HepG2 (cell line): ENCODE data around the gene OR5M11. TPM values are rescaled to one million over a fixed set of nuclear protein-coding genes. Genes with fewer than 3 reads are reported as not detected.

Source experiments
- ATAC-seq: fragments of 200-7000 bp; cut with Tn5 transposase; 3 replicates; pipeline ENCODE4 v1.9.1; 2020; ENCODE audit warnings: mild to moderate bottlenecking, moderate library complexity
- BruUV-seq: library from RNA; stranded (reverse); fragments of 400-500 nt; replicated peaks from 2 replicates; lab custom pipeline; 2021; lab: Mats Ljungman, UMichigan
- CTCF ChIA-PET: fragments of 300-600 bp; formaldehyde crosslinking; extraction: SDS; loops from one replicate; lab custom pipeline; 2021; ENCODE audit warnings: low total read pairs, inconsistent platforms, low intra/inter-chr PET ratio; lab: Yijun Ruan, JAX
- POLR2A ChIA-PET: fragments of 350-600 bp; sonication (Branson Sonifier 250); formaldehyde crosslinking; loops from one replicate; lab custom pipeline; 2020; ENCODE audit warnings: antibody characterized with exemption, inconsistent platforms; lab: Yijun Ruan, JAX
- DNase-seq: peaks from one replicate; pipeline ENCODE4 v3.0.0-alpha.2; 2015; ENCODE audit warnings: low spot score
- FAIRE-seq: peaks from 3 replicates; lab custom pipeline; 2011; peaks lifted over from hg19 to GRCh38; lab: Jason Lieb, UNC
- H2AFZ ChIP-seq: one replicate; pipeline ENCODE4 v1.6.1; 2011; ENCODE audit warnings: low read length, inconsistent platforms
- H3K27ac ChIP-seq: fragments of 300-600 bp; 3 replicates; pipeline ENCODE4 v1.8.0; 2011; ENCODE audit warnings: mixed run types, mild to moderate bottlenecking, mixed read lengths, low read length, inconsistent platforms; ENCODE audit not compliant: insufficient read depth; ENCODE audit errors: extremely low read length
- H3K27me3 ChIP-seq, 2 experiments: fragments of 200-600 bp in 1 of 2; 2 replicates in 1 of 2; 3 replicates in 1 of 2; pipeline versions ENCODE4 v1.6.0 to v1.8.0; 2011; ENCODE audit warnings: low read length in 2 of 2, mild to moderate bottlenecking in 2 of 2, moderate library complexity in 2 of 2, inconsistent platforms in 1 of 2; ENCODE audit not compliant: insufficient read depth in 2 of 2, control insufficient read depth in 1 of 2
- H3K36me3 ChIP-seq, 2 experiments: fragments of 200-600 bp in 1 of 2; replicated peaks in 1 of 2; 2 replicates in 1 of 2; 3 replicates in 1 of 2; pipeline versions ENCODE4 v1.5.1 to v1.8.0; 2011; ENCODE audit warnings: low read length in 2 of 2, inconsistent platforms in 1 of 2; ENCODE audit not compliant: insufficient read depth in 2 of 2, control insufficient read depth in 1 of 2
- H3K4me1 ChIP-seq: 2 replicates; pipeline ENCODE4 v1.5.1; 2012; ENCODE audit warnings: low read length, inconsistent platforms; ENCODE audit not compliant: insufficient read depth
- H3K4me2 ChIP-seq: 2 replicates; pipeline ENCODE4 v1.6.0; 2011; ENCODE audit warnings: low read depth, low read length, inconsistent platforms
- H3K4me3 ChIP-seq, 3 experiments: fragments of 200-600 bp in 1 of 3; sonication (generic), shearing (Covaris generic) in 1 of 3; replicated peaks in 1 of 3; 2 replicates each; pipeline ENCODE4 v1.5.1; 2011 to 2016; ENCODE audit warnings: low read length in 3 of 3, inconsistent platforms in 2 of 3, low read depth in 2 of 3, mild to moderate bottlenecking in 2 of 3, control low read depth in 1 of 3, mixed read lengths in 1 of 3; ENCODE audit not compliant: insufficient read depth in 1 of 3
- H3K79me2 ChIP-seq: one replicate; pipeline ENCODE4 v1.6.1; 2011; ENCODE audit warnings: low read length, inconsistent platforms; ENCODE audit not compliant: insufficient read depth
- H3K9ac ChIP-seq: 2 replicates; pipeline ENCODE4 v1.6.0; 2011; ENCODE audit warnings: mild to moderate bottlenecking, low read depth, low read length, inconsistent platforms; ENCODE audit not compliant: insufficient read depth
- H3K9me3 ChIP-seq: 2 replicates; pipeline ENCODE4 v1.5.1; 2012; ENCODE audit warnings: mild to moderate bottlenecking, low read length
- H4K20me1 ChIP-seq: 2 replicates; pipeline ENCODE4 v1.6.0; 2011; ENCODE audit warnings: inconsistent platforms, mild to moderate bottlenecking, low read length, moderate library complexity; ENCODE audit not compliant: insufficient read depth
- CBFB ChIP-seq: sonication (generic); formaldehyde crosslinking; IDR thresholded peaks from 2 replicates; pipeline ENCODE4 v1.4.0; 2020; ENCODE audit warnings: missing genetic modification reagents
- ERF ChIP-seq: IDR thresholded peaks from 2 replicates; pipeline ENCODE4 v1.6.1; 2018; ENCODE audit warnings: missing biosample characterization, missing genetic modification reagents
- NFE2L2 ChIP-seq: fragments of 150-350 bp; IDR thresholded peaks from 2 replicates; pipeline ENCODE4 v1.6.1; 2014; ENCODE audit warnings: low read length
- NR1H2 ChIP-seq: sonication (generic); formaldehyde crosslinking; IDR thresholded peaks from 2 replicates; pipeline ENCODE4 v1.8.1; 2022; ENCODE audit warnings: low read depth, missing genetic modification reagents, borderline replicate concordance
- ZBTB40 ChIP-seq, 2 experiments: fragments of 450-650 bp in 1 of 2; sonication (generic) in 1 of 2; formaldehyde crosslinking in 1 of 2; IDR thresholded peaks; 2 replicates each; pipeline versions ENCODE4 v1.6.1 to v1.8.0; 2016 to 2022; ENCODE audit warnings: antibody characterized with exemption in 1 of 2, mild to moderate bottlenecking in 1 of 2, missing genetic modification reagents in 1 of 2
- ZNF292 ChIP-seq: sonication (generic); formaldehyde crosslinking; IDR thresholded peaks from 2 replicates; pipeline ENCODE4 v1.8.1; 2022; ENCODE audit warnings: mild to moderate bottlenecking, low read depth, missing genetic modification reagents, borderline replicate concordance
- WGBS: methylation state at CpG from one replicate; pipeline ENCODE4 v1.1.6; 2017; ENCODE audit warnings: low lambda C conversion rate; 5-methylcytosine and 5-hydroxymethylcytosine counted together
- in situ Hi-C: cut with HindIII; loops from 2 replicates; pipeline ENCODE4 v1.10.0; 2017; ENCODE audit warnings: low pct_unique_long_range_greater_than_20kb; ENCODE audit not compliant: extremely low pct_ligation_motif_present
- intact Hi-C: fragments of 100-400 bp; cut with micrococcal nuclease; formaldehyde crosslinking; loops from one replicate; pipeline ENCODE4 v1.10.0; 2022; ENCODE audit not compliant: unreplicated experiment
- polyA plus RNA-seq, 8 experiments: library from polyadenylated mRNA; depleted of rRNA in 3 of 8; stranded (reverse) in 7 of 8; unstranded in 1 of 8; fragments of >200 nt; fragmentation: Illumina TruSeq in 4 of 8; extraction: Trizol in 4 of 8; gene quantifications; 2 replicates each; pipeline versions ENCODE4 v1.2.1 to v1.2.3, GENCODE V29; 2011 to 2016; ENCODE audit warnings: low read depth in 4 of 8, missing spikeins in 1 of 8, mixed read lengths in 1 of 8; ENCODE audit not compliant: insufficient read depth in 1 of 8
- total RNA-seq, 5 experiments: library from RNA; depleted of rRNA; stranded (reverse); fragments of >200 nt; fragmentation: Illumina TruSeq; extraction: Trizol; gene quantifications; 2 replicates each; pipeline ENCODE4 v1.2.3, GENCODE V29; 2016; ENCODE audit warnings: low read depth in 1 of 5

The OR5M11 gene
- total and polyA plus RNA-seq, 2 of the 13 experiments (the other 11 are each of a cell fraction or from before 2014, with no cell fraction given): not detected

DNA sequence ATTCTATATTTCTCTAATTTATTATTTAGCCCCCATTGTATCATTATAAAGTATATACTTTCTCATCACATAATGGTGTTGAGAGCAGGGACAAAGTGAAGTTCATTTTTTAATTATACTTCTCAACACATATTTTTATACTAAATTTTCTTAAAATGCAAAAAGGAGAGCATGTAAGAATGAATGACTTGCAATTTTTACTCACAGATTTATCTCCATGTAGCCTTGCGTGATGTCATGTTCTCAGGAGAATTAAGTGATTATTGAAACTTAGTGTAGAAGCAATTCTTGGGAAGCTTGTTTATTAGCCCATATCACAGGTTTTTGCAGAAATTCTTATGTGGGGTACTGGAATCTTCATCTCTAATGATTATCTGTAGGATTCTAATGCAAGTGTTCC is 682 bp upstream of the OR5M11 start:
- Histone ChIP-seq H4K20me1 (no peaks in the 10 kb centered on the region), H3K9me3 (peaks cover 9% of the 10 kb centered on the region), H3K4me3 (no peak overlapping the region), H3K27ac (no peak overlapping the region), H3K9ac (no peak overlapping the region), H3K79me2 (no peaks in the 10 kb centered on the region), H3K4me1 (no peaks in the 10 kb centered on the region), H3K36me3 (no peaks in the 10 kb centered on the region), H2AFZ (no peak overlapping the region)
- CTCF ChIA-PET: no interaction called here
- FAIRE-seq (no peak), ATAC-seq (no peak), DNase-seq (no peak)
- intact Hi-C loops: no loop called here
- TF ChIP-seq ZBTB40 (IDR thresholded peaks at IDR 0.05) (no peak), ZBTB40 (CRISPR knock-in tag; IDR thresholded peaks at IDR 0.05) (no peak), NFE2L2 (peak; percentile 68), NR1H2 (CRISPR knock-in tag) (no peak), ZNF292 (CRISPR knock-in tag) (no peak), ERF (CRISPR knock-in tag) (no peak), CBFB (CRISPR knock-in tag) (no peak)
- TF ChIP-seq, all 625 proteins: peak for 1
- in situ Hi-C loops: no loop called here
- Histone ChIP-seq H3K27me3 (no peaks in the 10 kb centered on the region), H3K4me2 (no peak overlapping the region)
- 53% methylated on average over 1 of the region's 1 CpG for WGBS
- no TSS peak for BruUV-seq
- POLR2A ChIA-PET: no interaction called here
